HepG2 (cell line): ENCODE measurements around the gene ALG3. TPM values are rescaled to one million over a fixed set of nuclear protein-coding genes. Genes with fewer than 3 reads are reported as not detected.

ENCODE experiments used
- CBX2 ChIP-seq, 2 experiments: fragments of 200-600 bp in 1 of 2; sonication (generic); formaldehyde crosslinking in 1 of 2; IDR thresholded peaks; 2 replicates each; pipeline versions ENCODE4 v1.7.0 to v1.8.1; 2018 to 2022; ENCODE audit warnings: low read depth in 2 of 2, low read length in 1 of 2, mild to moderate bottlenecking in 1 of 2, missing genetic modification reagents in 1 of 2
- ELF3 ChIP-seq: IDR thresholded peaks from 2 replicates; pipeline ENCODE4 v1.6.1; 2016; ENCODE audit warnings: missing genetic modification reagents, missing compliant biosample characterization
- GATA4 ChIP-seq: sonication (generic); IDR thresholded peaks from 2 replicates; pipeline ENCODE4 v1.6.1; 2016; ENCODE audit warnings: antibody characterized with exemption, low read depth, borderline replicate concordance
- HMG20A ChIP-seq: IDR thresholded peaks from 2 replicates; pipeline ENCODE4 v1.6.1; 2016; ENCODE audit warnings: borderline replicate concordance
- HMG20B ChIP-seq: conservative IDR thresholded peaks from 2 replicates; pipeline ENCODE4 v1.6.1; 2016; ENCODE audit warnings: missing genetic modification reagents, missing compliant biosample characterization
- JUND ChIP-seq: sonication (generic); formaldehyde crosslinking; IDR thresholded peaks from 2 replicates; pipeline ENCODE4 v1.8.0; 2022; ENCODE audit warnings: mild to moderate bottlenecking, missing genetic modification reagents
- KLF9 ChIP-seq: IDR thresholded peaks from 2 replicates; pipeline ENCODE4 v1.6.1; 2016; ENCODE audit warnings: low read depth
- MAF1 ChIP-seq: sonication (generic); formaldehyde crosslinking; IDR thresholded peaks from 2 replicates; pipeline ENCODE4 v1.5.0; 2020; ENCODE audit warnings: missing genetic modification reagents, borderline replicate concordance
- MZF1 ChIP-seq: sonication (generic); formaldehyde crosslinking; IDR thresholded peaks from 2 replicates; pipeline ENCODE4 v1.8.1; 2023; ENCODE audit warnings: mild to moderate bottlenecking, missing genetic modification reagents, borderline replicate concordance
- RAD51 ChIP-seq: fragments of 450-650 bp; IDR thresholded peaks from 2 replicates; pipeline ENCODE4 v1.6.1; 2016; ENCODE audit warnings: borderline replicate concordance
- RBM39 ChIP-seq: fragments of 200-400 bp; formaldehyde crosslinking; IDR thresholded peaks from one replicate; pipeline ENCODE4 v1.6.1; 2018; ENCODE audit warnings: antibody characterized with exemption, mild to moderate bottlenecking, low read depth, low read length; ENCODE audit not compliant: poor library complexity, severe bottlenecking
- RFX1 ChIP-seq: fragments of 450-650 bp; IDR thresholded peaks from 2 replicates; pipeline ENCODE4 v1.6.1; 2017
- SMARCC2 ChIP-seq: fragments of 450-650 bp; IDR thresholded peaks from 2 replicates; pipeline ENCODE4 v1.6.1; 2017; ENCODE audit warnings: antibody characterized with exemption, mild to moderate bottlenecking
- ZBTB2 ChIP-seq: sonication (generic); formaldehyde crosslinking; IDR thresholded peaks from 2 replicates; pipeline ENCODE4 v1.8.0; 2022; ENCODE audit warnings: low read depth, missing genetic modification reagents
- ZFP36 ChIP-seq: fragments of 150-350 bp; IDR thresholded peaks from 2 replicates; pipeline ENCODE4 v1.6.1; 2018; ENCODE audit warnings: borderline replicate concordance, low read length, low read depth; ENCODE audit not compliant: partially characterized antibody
- ZMAT5 ChIP-seq: sonication (generic); formaldehyde crosslinking; IDR thresholded peaks from 2 replicates; pipeline ENCODE4 v1.5.0; 2020; ENCODE audit warnings: mild to moderate bottlenecking, low read depth, missing genetic modification reagents, borderline replicate concordance
- ZMYM4 ChIP-seq: sonication (generic); formaldehyde crosslinking; IDR thresholded peaks from 2 replicates; pipeline ENCODE4 v1.8.1; 2023; ENCODE audit warnings: mild to moderate bottlenecking, missing genetic modification reagents
- ZNF230 ChIP-seq: sonication (generic); formaldehyde crosslinking; IDR thresholded peaks from 2 replicates; pipeline ENCODE4 v1.4.0; 2020; ENCODE audit warnings: mild to moderate bottlenecking, missing genetic modification reagents
- ZNF460 ChIP-seq: sonication (generic); formaldehyde crosslinking; IDR thresholded peaks from 2 replicates; pipeline ENCODE4 v1.5.1; 2020; ENCODE audit warnings: missing genetic modification reagents, mild to moderate bottlenecking, borderline replicate concordance
- ZNF501 ChIP-seq: sonication (generic); formaldehyde crosslinking; IDR thresholded peaks from 2 replicates; pipeline ENCODE4 v1.5.1; 2020; ENCODE audit warnings: mild to moderate bottlenecking, moderate library complexity, missing genetic modification reagents
- ZNF589 ChIP-seq: sonication (generic); formaldehyde crosslinking; conservative IDR thresholded peaks from 2 replicates; pipeline ENCODE4 v1.8.0; 2022; ENCODE audit warnings: mild to moderate bottlenecking, moderate library complexity, missing genetic modification reagents
- ZNF75D ChIP-seq: sonication (generic); formaldehyde crosslinking; IDR thresholded peaks from 2 replicates; pipeline ENCODE4 v1.8.1; 2023; ENCODE audit warnings: missing genetic modification reagents, mild to moderate bottlenecking, borderline replicate concordance
- ZNF792 ChIP-seq: IDR thresholded peaks from 2 replicates; pipeline ENCODE4 v1.6.1; 2016
- polyA plus RNA-seq, 8 experiments: library from polyadenylated mRNA; depleted of rRNA in 3 of 8; stranded (reverse) in 7 of 8; unstranded in 1 of 8; fragments of >200 nt; fragmentation: Illumina TruSeq in 4 of 8; extraction: Trizol in 4 of 8; gene quantifications; 2 replicates each; pipeline versions ENCODE4 v1.2.1 to v1.2.3, GENCODE V29; 2011 to 2016; ENCODE audit warnings: low read depth in 4 of 8, missing spikeins in 1 of 8, mixed read lengths in 1 of 8; ENCODE audit not compliant: insufficient read depth in 1 of 8
- total RNA-seq, 5 experiments: library from RNA; depleted of rRNA; stranded (reverse); fragments of >200 nt; fragmentation: Illumina TruSeq; extraction: Trizol; gene quantifications; 2 replicates each; pipeline ENCODE4 v1.2.3, GENCODE V29; 2016; ENCODE audit warnings: low read depth in 1 of 5
- TF ChIP-seq, protein P1 (sequence below): sonication (generic); formaldehyde crosslinking; IDR thresholded peaks from 2 replicates; pipeline ENCODE4 v1.4.0; 2020; ENCODE audit warnings: missing genetic modification reagents
- TF ChIP-seq, protein P2 (sequence below): sonication (generic); formaldehyde crosslinking; IDR thresholded peaks from 2 replicates; pipeline ENCODE4 v1.5.0; 2020; ENCODE audit warnings: missing genetic modification reagents, mild to moderate bottlenecking, borderline replicate concordance
- TF ChIP-seq, protein P3 (sequence below): IDR thresholded peaks from 2 replicates; pipeline ENCODE4 v1.6.1; 2016; ENCODE audit warnings: low read depth, control low read depth

ALG3 gene
- total and polyA plus RNA-seq, 2 of the 13 experiments (the other 11 are each of a cell fraction or from before 2014, with no cell fraction given) = 46.6 to 57.1 TPM

DNA sequence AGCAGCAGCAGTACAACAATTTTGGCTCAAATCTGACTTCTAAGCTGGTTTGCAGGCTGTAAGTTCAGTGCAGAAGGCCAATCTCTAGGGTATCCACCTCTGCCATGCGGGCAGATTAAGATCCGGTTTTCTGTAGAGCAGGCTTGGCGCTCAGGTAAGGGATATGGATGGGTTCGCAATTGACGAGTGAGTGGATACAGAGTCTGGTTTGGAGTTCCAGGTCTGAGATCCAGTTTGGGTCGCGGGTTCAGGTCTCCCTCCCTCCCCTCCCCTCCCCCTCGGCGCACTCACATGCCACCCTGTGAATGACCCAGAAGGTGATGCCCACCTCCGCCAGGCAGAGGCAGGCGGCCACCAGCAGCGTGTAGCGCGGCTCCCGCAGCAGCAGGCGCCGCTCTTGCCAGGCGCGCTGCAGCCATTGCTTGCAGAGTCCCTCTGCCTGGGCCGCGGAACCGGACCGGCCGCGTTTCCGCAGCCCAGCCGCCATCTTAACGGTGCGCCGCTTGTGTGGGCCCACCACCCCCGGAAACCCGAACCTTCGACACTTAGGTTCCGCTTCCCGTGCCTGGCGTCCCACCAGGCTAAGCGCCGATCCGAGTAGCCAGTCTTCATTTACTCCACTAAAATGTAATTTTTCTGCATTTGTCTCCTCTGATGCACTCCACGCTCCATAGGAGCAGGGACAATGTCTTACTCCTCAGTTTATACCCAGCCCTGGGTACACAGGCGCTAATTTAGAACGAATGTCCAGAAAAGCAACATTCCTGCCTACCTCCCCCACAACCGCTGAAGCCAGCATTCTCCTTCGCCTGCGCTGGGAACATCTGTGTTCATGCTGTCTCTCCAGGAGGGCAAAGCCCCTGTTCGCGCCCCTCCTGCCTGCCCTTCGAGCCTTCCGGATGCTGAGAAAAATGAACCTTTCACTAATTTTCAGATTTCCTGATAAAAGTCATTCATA lies at the start of gene ALG3 (continued):
- TF ChIP-seq ZNF75D (CRISPR knock-in tag) = no peak
- TF ChIP-seq HMG20A (CRISPR knock-in tag) = 0 out of 2 replicates have a peak, but pooled peaks have one; percentile 7
- peak; percentile 87 for TF ChIP-seq ZBTB2 (CRISPR knock-in tag)
- 0 out of 2 replicates have a peak, but pooled peaks have one; percentile 48 for TF ChIP-seq GATA4
- TF ChIP-seq KLF9 = peak; percentile 78; the same call in 1 of the 2 replicates
- TF ChIP-seq ZMYM4 (CRISPR knock-in tag) = peak; percentile 46
- TF ChIP-seq MAF1 (CRISPR knock-in tag) = no peak
- no peak for TF ChIP-seq RFX1
- peak; percentile 74; the same call in 1 of the 2 replicates for TF ChIP-seq ELF3
- peak; percentile 77 for TF ChIP-seq ZNF230
- peak; percentile 41; the same call in 1 of the 2 replicates for TF ChIP-seq ZNF792 (CRISPR knock-in tag)
- TF ChIP-seq, protein P1, sequence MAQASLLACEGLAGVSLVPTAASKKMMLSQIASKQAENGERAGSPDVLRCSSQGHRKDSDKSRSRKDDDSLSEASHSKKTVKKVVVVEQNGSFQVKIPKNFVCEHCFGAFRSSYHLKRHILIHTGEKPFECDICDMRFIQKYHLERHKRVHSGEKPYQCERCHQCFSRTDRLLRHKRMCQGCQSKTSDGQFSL (CRISPR knock-in tag) = peak; percentile 56
- no peak for TF ChIP-seq RAD51
- TF ChIP-seq, protein P2, sequence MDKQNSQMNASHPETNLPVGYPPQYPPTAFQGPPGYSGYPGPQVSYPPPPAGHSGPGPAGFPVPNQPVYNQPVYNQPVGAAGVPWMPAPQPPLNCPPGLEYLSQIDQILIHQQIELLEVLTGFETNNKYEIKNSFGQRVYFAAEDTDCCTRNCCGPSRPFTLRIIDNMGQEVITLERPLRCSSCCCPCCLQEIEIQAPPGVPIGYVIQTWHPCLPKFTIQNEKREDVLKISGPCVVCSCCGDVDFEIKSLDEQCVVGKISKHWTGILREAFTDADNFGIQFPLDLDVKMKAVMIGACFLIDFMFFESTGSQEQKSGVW (CRISPR knock-in tag) = no peak
- no peak for TF ChIP-seq ZNF460
- TF ChIP-seq ZMAT5 (CRISPR knock-in tag) = no peak
- TF ChIP-seq ZNF589 (CRISPR knock-in tag) = peak; percentile 80
- TF ChIP-seq, protein P3, sequence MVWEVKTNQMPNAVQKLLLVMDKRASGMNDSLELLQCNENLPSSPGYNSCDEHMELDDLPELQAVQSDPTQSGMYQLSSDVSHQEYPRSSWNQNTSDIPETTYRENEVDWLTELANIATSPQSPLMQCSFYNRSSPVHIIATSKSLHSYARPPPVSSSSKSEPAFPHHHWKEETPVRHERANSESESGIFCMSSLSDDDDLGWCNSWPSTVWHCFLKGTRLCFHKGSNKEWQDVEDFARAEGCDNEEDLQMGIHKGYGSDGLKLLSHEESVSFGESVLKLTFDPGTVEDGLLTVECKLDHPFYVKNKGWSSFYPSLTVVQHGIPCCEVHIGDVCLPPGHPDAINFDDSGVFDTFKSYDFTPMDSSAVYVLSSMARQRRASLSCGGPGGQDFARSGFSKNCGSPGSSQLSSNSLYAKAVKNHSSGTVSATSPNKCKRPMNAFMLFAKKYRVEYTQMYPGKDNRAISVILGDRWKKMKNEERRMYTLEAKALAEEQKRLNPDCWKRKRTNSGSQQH (CRISPR knock-in tag) = peak; percentile 78
- peak; percentile 87 for TF ChIP-seq RBM39
- TF ChIP-seq CBX2 (IDR thresholded peaks at IDR 0.05; ENCODE audit: low read depth, low read length) = no peak
- no peak for TF ChIP-seq CBX2 (CRISPR knock-in tag; IDR thresholded peaks at IDR 0.05; ENCODE audit: low read depth)
- TF ChIP-seq HMG20B (CRISPR knock-in tag) = peak; percentile 57; the same call in 1 of the 2 replicates
- TF ChIP-seq ZFP36 = no peak
- TF ChIP-seq MZF1 (CRISPR knock-in tag) = no peak
- TF ChIP-seq SMARCC2 = no peak
- no peak for TF ChIP-seq JUND (CRISPR knock-in tag)
- TF ChIP-seq ZNF501 (CRISPR knock-in tag) = peak; percentile 0; the same call in 1 of the 2 replicates
